Activated B cell treated with CpG ODN at 0.5 μM for 24 hours (primary cell): ENCODE results near the gene MRPL34. TPM values are rescaled to one million over a fixed set of nuclear protein-coding genes. Genes with fewer than 3 reads are reported as not detected.
A peak's percentile ranks its signal among the peaks of the same experiment; 100 is the strongest.

Source experiments
- ATAC-seq: fragments of 200-7000 bp; cut with Tn5 transposase; one replicate; pipeline ENCODE4 v1.10.0; 2021; ENCODE audit warnings: low read depth, mild to moderate bottlenecking, moderate library complexity
- CTCF ChIA-PET: fragments of 350-600 bp; sonication (Branson Sonifier 250); formaldehyde crosslinking; loops from one replicate; lab custom pipeline; 2021; ENCODE audit warnings: antibody characterized with exemption; lab: Charles Lee
- POLR2A ChIA-PET: fragments of 350-600 bp; sonication (Branson Sonifier 250); formaldehyde crosslinking; loops from one replicate; lab custom pipeline; 2021; ENCODE audit warnings: antibody characterized with exemption; lab: Charles Lee
- DNase-seq: peaks from one replicate; pipeline ENCODE4 v3.0.0; 2022
- H3K27ac Mint-ChIP-seq: one replicate; pipeline ENCODE4 v1.8.0; 2020; ENCODE audit warnings: mixed read lengths
- H3K27me3 Mint-ChIP-seq: one replicate; pipeline ENCODE4 v1.8.0; 2021; ENCODE audit warnings: mixed read lengths
- H3K36me3 Mint-ChIP-seq: one replicate; pipeline ENCODE4 v1.8.0; 2021; ENCODE audit warnings: low read depth, mixed read lengths
- H3K4me1 Mint-ChIP-seq: one replicate; pipeline ENCODE4 v1.8.0; 2021; ENCODE audit warnings: mixed read lengths
- H3K4me3 Mint-ChIP-seq: one replicate; pipeline ENCODE4 v1.8.0; 2020; ENCODE audit warnings: mild to moderate bottlenecking, mixed read lengths
- H3K9me3 Mint-ChIP-seq: one replicate; pipeline ENCODE4 v1.8.0; 2020; ENCODE audit warnings: mixed read lengths
- CTCF ChIP-seq: fragments of 200-600 bp; IDR thresholded peaks from one replicate; pipeline ENCODE4 v1.8.0; 2022; ENCODE audit warnings: antibody characterized with exemption, mild to moderate bottlenecking
- intact Hi-C: fragments of 100-400 bp; cut with micrococcal nuclease; formaldehyde crosslinking; loops from one replicate; pipeline ENCODE4 v1.15.1; 2024
- total RNA-seq: library from RNA; stranded (reverse); gene quantifications from 2 replicates; pipeline ENCODE4 v1.2.3, GENCODE V29; 2022

MRPL34 gene
- total RNA-seq, 1 donor from 2014 or later, result 38.2 TPM

GRCh38 chr19:17307876-17308377 is 2.3 kb downstream of the MRPL34 start:
- no peak for TF ChIP-seq CTCF
- POLR2A ChIA-PET, result interaction anchor here (1.7 kb wide), 1 partner anchor 27 kb away, joined by 9 read pairs; the partner anchor contains the start of gene ANO8
- Mint-ChIP-seq H3K27me3 (no peaks in the 10 kb centered on the region), H3K4me1 (peaks cover 50% of the 10 kb centered on the region), H3K4me3 (no peak overlapping the region), H3K9me3 (no peaks in the 10 kb centered on the region), H3K27ac (no peak overlapping the region), H3K36me3 (peaks cover 13% of the 10 kb centered on the region)
- intact Hi-C loops, result loop anchor here (5.0 to 10.0 kb wide), 2 partner anchors 413 to 721 kb away; no protein-coding TSS in a partner anchor
- CTCF ChIA-PET, result no interaction called here
- ATAC-seq (no peak), DNase-seq (no peak)

GRCh38 chr19:17309198-17309964 is 3.7 kb downstream of the MRPL34 start, which contains the start of gene DDA1:
DDA1 (plus strand) TSS chr19:17309563; CDS start chr19:17309655, 92 bp downstream.
- Mint-ChIP-seq H3K27ac (peak within 1 kb of the TSS; percentile 82), H3K27me3 (no peaks in the 10 kb centered on the region), H3K9me3 (no peaks in the 10 kb centered on the region), H3K36me3 (peaks cover 21% of the 10 kb centered on the region), H3K4me3 (peak within 1 kb of the TSS; percentile 96), H3K4me1 (peaks cover 42% of the 10 kb centered on the region)
- intact Hi-C loops, result loop anchor here (1.0 to 10.0 kb wide), 6 partner anchors 28 to 722 kb away; partner anchors contain the start of genes BABAM1, GTPBP3 and OCEL1
- ChIA-PET POLR2A (interaction anchor here (0.5 to 1.9 kb wide), 17 partner anchors 8 to 979 kb away, joined by 3 to 24 read pairs (median 6); partner anchors contain the start of genes ANKLE1, ANO8, BABAM1 and GTPBP3), CTCF (interaction anchor here (0.9 to 1.2 kb wide), 5 partner anchors 23 to 187 kb away, joined by 3 to 5 read pairs (median 3); partner anchors contain the start of gene MVB12A)
- ATAC-seq, result peak; percentile 82
- peak; percentile 87 for DNase-seq
- TF ChIP-seq CTCF, result no peak

- H3K9me3 Mint-ChIP-seq, result no peaks in the 10 kb centered on the region
- ATAC-seq, result no peak
- H3K4me3 Mint-ChIP-seq, result peak overlapping the region; percentile 96
- peaks cover 37% of the 10 kb centered on the region for H3K4me1 Mint-ChIP-seq
- POLR2A ChIA-PET, result interaction anchor here (0.7 to 1.9 kb wide), 4 partner anchors 18 to 34 kb away, joined by 3 to 24 read pairs (median 10); partner anchors contain the start of gene ANKLE1
- CTCF ChIA-PET, result interaction anchor here (0.9 kb wide), 1 partner anchor 22 kb away, joined by 3 read pairs; no protein-coding TSS in a partner anchor
- DNase-seq, result no peak
- H3K36me3 Mint-ChIP-seq, result peaks cover 26% of the 10 kb centered on the region
- no peak for TF ChIP-seq CTCF
- H3K27me3 Mint-ChIP-seq, result no peaks in the 10 kb centered on the region
- intact Hi-C loops, result loop anchor here (1.0 to 10.0 kb wide), 6 partner anchors 27 to 723 kb away; partner anchors contain the start of genes BABAM1, GTPBP3 and OCEL1
- peak overlapping the region; percentile 59 for H3K27ac Mint-ChIP-seq
Measured at GRCh38 chr19:17309965-17310461, 4.3 kb downstream of the MRPL34 start.

GRCh38 chr19:17311455-17312188 is 6.0 kb downstream of the MRPL34 start:
- intact Hi-C loops, result no loop called here
- H3K9me3 Mint-ChIP-seq, result no peaks in the 10 kb centered on the region
- H3K27ac Mint-ChIP-seq, result no peak overlapping the region
- H3K27me3 Mint-ChIP-seq, result no peaks in the 10 kb centered on the region
- H3K36me3 Mint-ChIP-seq, result peaks cover 37% of the 10 kb centered on the region
- no peak for DNase-seq
- peaks cover 27% of the 10 kb centered on the region for H3K4me1 Mint-ChIP-seq
- ChIA-PET CTCF (no interaction called here), POLR2A (no interaction called here)
- H3K4me3 Mint-ChIP-seq, result peak overlapping the region; percentile 17
- ATAC-seq, result no peak
- no peak for TF ChIP-seq CTCF
